Measurements from ENCODE around the gene ADORA3.

DNA sequence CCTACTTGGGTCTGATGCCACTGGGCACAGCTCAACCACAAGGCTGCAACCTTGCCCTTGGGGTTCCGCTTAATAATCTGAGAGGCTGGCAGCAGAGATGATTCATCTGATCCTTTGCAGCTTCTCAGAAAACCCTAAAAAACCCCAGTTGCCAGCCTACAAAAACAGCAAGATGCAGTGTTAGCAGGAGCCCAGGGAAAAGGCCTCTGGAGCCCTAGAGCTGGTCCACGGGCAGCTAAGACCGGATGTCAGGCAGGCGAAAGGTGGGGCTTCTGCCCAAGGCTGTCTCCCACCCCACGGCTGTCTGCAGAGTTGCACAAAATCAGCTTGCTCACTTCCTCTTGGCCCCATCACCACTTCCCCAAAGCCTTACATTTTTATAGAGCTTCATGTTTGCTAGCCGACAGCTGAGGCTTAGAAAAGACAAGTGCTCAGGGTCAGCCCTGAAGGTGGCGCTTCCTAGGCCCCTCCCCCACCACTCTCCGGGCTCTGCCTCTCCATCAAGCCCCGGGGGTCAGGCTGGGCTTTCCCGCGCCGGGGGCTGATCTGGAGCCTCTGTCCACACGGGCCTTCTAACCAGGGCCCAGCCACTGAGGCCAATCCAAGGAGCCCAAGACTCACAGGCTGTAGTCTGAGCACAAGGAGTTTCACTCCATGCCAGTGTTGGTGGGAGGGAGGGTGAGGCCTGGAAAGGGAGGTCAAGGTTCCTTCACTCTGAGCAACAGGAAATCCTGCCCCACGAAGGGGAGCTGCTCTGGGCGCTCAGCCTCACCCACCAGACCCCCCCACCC is 4.2 kb upstream of the ADORA3 start:
- TF ChIP-seq, protein P1, sequence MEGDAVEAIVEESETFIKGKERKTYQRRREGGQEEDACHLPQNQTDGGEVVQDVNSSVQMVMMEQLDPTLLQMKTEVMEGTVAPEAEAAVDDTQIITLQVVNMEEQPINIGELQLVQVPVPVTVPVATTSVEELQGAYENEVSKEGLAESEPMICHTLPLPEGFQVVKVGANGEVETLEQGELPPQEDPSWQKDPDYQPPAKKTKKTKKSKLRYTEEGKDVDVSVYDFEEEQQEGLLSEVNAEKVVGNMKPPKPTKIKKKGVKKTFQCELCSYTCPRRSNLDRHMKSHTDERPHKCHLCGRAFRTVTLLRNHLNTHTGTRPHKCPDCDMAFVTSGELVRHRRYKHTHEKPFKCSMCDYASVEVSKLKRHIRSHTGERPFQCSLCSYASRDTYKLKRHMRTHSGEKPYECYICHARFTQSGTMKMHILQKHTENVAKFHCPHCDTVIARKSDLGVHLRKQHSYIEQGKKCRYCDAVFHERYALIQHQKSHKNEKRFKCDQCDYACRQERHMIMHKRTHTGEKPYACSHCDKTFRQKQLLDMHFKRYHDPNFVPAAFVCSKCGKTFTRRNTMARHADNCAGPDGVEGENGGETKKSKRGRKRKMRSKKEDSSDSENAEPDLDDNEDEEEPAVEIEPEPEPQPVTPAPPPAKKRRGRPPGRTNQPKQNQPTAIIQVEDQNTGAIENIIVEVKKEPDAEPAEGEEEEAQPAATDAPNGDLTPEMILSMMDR (conservative IDR thresholded peaks at IDR 0.05 in 1 of 2, IDR thresholded peaks at IDR 0.05 in 1 of 2; ENCODE audit: low read depth in 1 of 2, low read length in 2 of 2) = no peak
- TF ChIP-seq EZH2 (IDR thresholded peaks at IDR 0.05; ENCODE audit: low read length, missing control alignments) = no peak
